Osteoblast (primary cell): ENCODE data around the gene ASF1B. TPM values are rescaled to one million over a fixed set of nuclear protein-coding genes. Genes with fewer than 3 reads are reported as not detected.

Experiments
- DNase-seq: peaks from one replicate; pipeline ENCODE4 v3.0.0; 2011; ENCODE audit warnings: low spot score, mixed read lengths; ENCODE audit not compliant: insufficient read length; ENCODE audit errors: missing footprints
- H2AFZ ChIP-seq: 2 replicates; pipeline ENCODE4 v1.6.0; 2011; ENCODE audit warnings: mild to moderate bottlenecking, low read length
- H3K27ac ChIP-seq: 2 replicates; pipeline ENCODE4 v1.5.1; 2011; ENCODE audit warnings: mild to moderate bottlenecking, low read depth, low read length, moderate library complexity
- H3K27me3 ChIP-seq: 2 replicates; pipeline ENCODE4 v1.6.0; 2012; ENCODE audit warnings: mild to moderate bottlenecking, control low read depth, inconsistent platforms, low read length, moderate library complexity; ENCODE audit not compliant: insufficient read depth
- H3K36me3 ChIP-seq: 2 replicates; pipeline ENCODE4 v1.5.1; 2011; ENCODE audit warnings: mild to moderate bottlenecking, low read length, control low read depth, moderate library complexity; ENCODE audit not compliant: insufficient read depth
- H3K4me1 ChIP-seq: 2 replicates; pipeline ENCODE4 v1.5.1; 2011; ENCODE audit warnings: mild to moderate bottlenecking, low read length, control low read depth, moderate library complexity; ENCODE audit not compliant: insufficient read depth
- H3K4me2 ChIP-seq: 2 replicates; pipeline ENCODE4 v1.6.0; 2011; ENCODE audit warnings: mild to moderate bottlenecking, low read length; ENCODE audit not compliant: insufficient read depth
- H3K4me3 ChIP-seq: fragments of 200-600 bp; sonication (generic); 3 replicates; pipeline ENCODE4 v1.5.1; 2012; ENCODE audit warnings: mild to moderate bottlenecking, low read length, inconsistent platforms; ENCODE audit not compliant: insufficient read depth
- H3K79me2 ChIP-seq: 2 replicates; pipeline ENCODE4 v1.6.0; 2012; ENCODE audit warnings: mild to moderate bottlenecking, low read length, control low read depth, inconsistent platforms; ENCODE audit not compliant: insufficient read depth
- H3K9me3 ChIP-seq: 2 replicates; pipeline ENCODE4 v1.5.1; 2011; ENCODE audit warnings: low read depth, low read length, control low read depth
- H4K20me1 ChIP-seq: 2 replicates; pipeline ENCODE4 v1.6.0; 2012; ENCODE audit warnings: mild to moderate bottlenecking, low read length, control low read depth; ENCODE audit not compliant: insufficient read depth
- CTCF ChIP-seq: IDR thresholded peaks from 2 replicates; pipeline ENCODE4 v1.5.1; 2011; ENCODE audit warnings: mild to moderate bottlenecking, low read depth, low read length, moderate library complexity; ENCODE audit errors: extremely low read depth
- total RNA-seq: library from RNA; depleted of rRNA; stranded (reverse); fragments of >200 nt; gene quantifications from 2 replicates; pipeline ENCODE4 v1.2.3, GENCODE V29; 2012

The ASF1B gene
- total RNA-seq, 1 donor: 1.1 TPM

GRCh38 chr19:14135985-14136508 is 342 bp downstream of the ASF1B start:
- H3K4me1 ChIP-seq: peaks cover 30% of the 10 kb centered on the region
- peak; percentile 90 for DNase-seq
- H3K27ac ChIP-seq: no peak overlapping the region
- peak overlapping the region; percentile 94 for H3K4me2 ChIP-seq
- TF ChIP-seq CTCF: no peak
- H4K20me1 ChIP-seq: no peaks in the 10 kb centered on the region
- peak overlapping the region; percentile 89 for H3K4me3 ChIP-seq
- H3K36me3 ChIP-seq: no peaks in the 10 kb centered on the region
- H2AFZ ChIP-seq: peak overlapping the region; percentile 83
- H3K79me2 ChIP-seq: peaks cover 25% of the 10 kb centered on the region
- no peaks in the 10 kb centered on the region for H3K27me3 ChIP-seq
- H3K9me3 ChIP-seq: no peaks in the 10 kb centered on the region

GRCh38 chr19:14135355-14135754 is 1.0 kb downstream of the ASF1B start:
- peak overlapping the region; percentile 89 for H3K4me3 ChIP-seq
- no peaks in the 10 kb centered on the region for H4K20me1 ChIP-seq
- H3K4me1 ChIP-seq: peaks cover 30% of the 10 kb centered on the region
- no peak for DNase-seq
- no peaks in the 10 kb centered on the region for H3K36me3 ChIP-seq
- H3K9me3 ChIP-seq: no peaks in the 10 kb centered on the region
- no peaks in the 10 kb centered on the region for H3K27me3 ChIP-seq
- peaks cover 25% of the 10 kb centered on the region for H3K79me2 ChIP-seq
- H3K27ac ChIP-seq: no peak overlapping the region
- TF ChIP-seq CTCF: no peak
- peak overlapping the region; percentile 94 for H3K4me2 ChIP-seq
- H2AFZ ChIP-seq: peak overlapping the region; percentile 68

- Histone ChIP-seq H3K4me1 (no peaks in the 10 kb centered on the region), H3K79me2 (no peaks in the 10 kb centered on the region), H3K27ac (no peak overlapping the region), H3K36me3 (peaks cover 3% of the 10 kb centered on the region), H3K27me3 (no peaks in the 10 kb centered on the region), H2AFZ (peak overlapping the region; percentile 20), H3K9me3 (no peaks in the 10 kb centered on the region), H3K4me2 (no peak overlapping the region), H4K20me1 (no peaks in the 10 kb centered on the region), H3K4me3 (no peak overlapping the region)
- TF ChIP-seq CTCF: no peak
- peak; percentile 13 for DNase-seq
Measured at GRCh38 chr19:14127929-14128509, 8.4 kb downstream of the ASF1B start.

GRCh38 chr19:14127176-14127575 is 9.2 kb downstream of the ASF1B start:
- H2AFZ ChIP-seq: no peak overlapping the region
- no peaks in the 10 kb centered on the region for H3K9me3 ChIP-seq
- H3K79me2 ChIP-seq: no peaks in the 10 kb centered on the region
- H4K20me1 ChIP-seq: no peaks in the 10 kb centered on the region
- TF ChIP-seq CTCF: no peak
- H3K4me2 ChIP-seq: no peak overlapping the region
- H3K4me3 ChIP-seq: no peak overlapping the region
- no peaks in the 10 kb centered on the region for H3K4me1 ChIP-seq
- H3K36me3 ChIP-seq: peaks cover 3% of the 10 kb centered on the region
- peak; percentile 36 for DNase-seq
- no peak overlapping the region for H3K27ac ChIP-seq
- no peaks in the 10 kb centered on the region for H3K27me3 ChIP-seq
